Endothelial cell of umbilical vein (primary cell): ENCODE data around the gene EP400. TPM values are rescaled to one million over a fixed set of nuclear protein-coding genes. Genes with fewer than 3 reads are reported as not detected.

Source experiments
- BruUV-seq: library from RNA; stranded (reverse); fragments of 400-500 nt; replicated peaks from 2 replicates; lab custom pipeline; 2021; lab: Mats Ljungman, UMichigan
- CTCF ChIA-PET: fragments of 300-600, 350-600 bp; sonication (Branson Sonifier 250); formaldehyde crosslinking; loops from one replicate; lab custom pipeline; 2021; ENCODE audit warnings: antibody characterized with exemption, inconsistent platforms; lab: Charles Lee
- POLR2A ChIA-PET: fragments of 300-600, 350-600 bp; sonication (Branson Sonifier 250); formaldehyde crosslinking; loops from one replicate; lab custom pipeline; 2021; ENCODE audit warnings: antibody characterized with exemption, inconsistent platforms; lab: Charles Lee
- DNase-seq: peaks from one replicate; pipeline ENCODE4 v3.0.0-alpha.2; 2011; ENCODE audit warnings: low read depth, low spot score
- FAIRE-seq: peaks from 2 replicates; lab custom pipeline; 2011; peaks lifted over from hg19 to GRCh38; lab: Jason Lieb, UNC
- H2AFZ ChIP-seq: 2 replicates; pipeline ENCODE4 v1.6.0; 2012; ENCODE audit warnings: low read depth, low read length, control low read depth, inconsistent platforms
- H3K27ac ChIP-seq: 2 replicates; pipeline ENCODE4 v1.5.1; 2011; ENCODE audit warnings: low read depth, mild to moderate bottlenecking, control low read depth, low read length, moderate library complexity; ENCODE audit not compliant: insufficient read depth
- H3K27me3 ChIP-seq, 2 experiments: 2 replicates each; pipeline versions ENCODE4 v1.6.0 to v1.6.1; 2011; ENCODE audit warnings: low read length in 2 of 2, mixed read lengths in 1 of 2; ENCODE audit not compliant: control insufficient read depth in 2 of 2, insufficient read depth in 2 of 2
- H3K36me3 ChIP-seq, 2 experiments: 2 replicates in 1 of 2; 3 replicates in 1 of 2; pipeline ENCODE4 v1.5.1; 2011; ENCODE audit warnings: low read length in 2 of 2, mild to moderate bottlenecking in 1 of 2, moderate library complexity in 1 of 2; ENCODE audit not compliant: control insufficient read depth in 2 of 2, insufficient read depth in 2 of 2; ENCODE audit errors: extremely low read depth in 1 of 2
- H3K4me1 ChIP-seq: 3 replicates; pipeline ENCODE4 v1.5.1; 2011; ENCODE audit warnings: mild to moderate bottlenecking, low read length; ENCODE audit not compliant: control insufficient read depth, insufficient read depth; ENCODE audit errors: extremely low read depth
- H3K4me2 ChIP-seq: 2 replicates; pipeline ENCODE4 v1.6.1; 2011; ENCODE audit warnings: low read length, control low read depth, mixed read lengths; ENCODE audit not compliant: insufficient read depth
- H3K4me3 ChIP-seq, 3 experiments: fragments of 200-600 bp in 1 of 3; sonication (generic), shearing (Covaris generic) in 1 of 3; replicated peaks in 1 of 3; 2 replicates each; pipeline ENCODE4 v1.5.1; 2011 to 2016; ENCODE audit warnings: control low read depth in 3 of 3, low read length in 3 of 3, mild to moderate bottlenecking in 2 of 3, inconsistent platforms in 1 of 3, low read depth in 1 of 3, moderate library complexity in 1 of 3; ENCODE audit not compliant: insufficient read depth in 1 of 3
- H3K79me2 ChIP-seq: 2 replicates; pipeline ENCODE4 v1.6.0; 2012; ENCODE audit warnings: low read length, inconsistent platforms; ENCODE audit not compliant: control insufficient read depth, insufficient read depth
- H3K9ac ChIP-seq: replicated peaks from 2 replicates; pipeline ENCODE3; 2011; ENCODE audit warnings: low read length, control low read depth; ENCODE audit not compliant: insufficient read depth; ENCODE audit errors: extremely low read depth
- H3K9me1 ChIP-seq: replicated peaks from 3 replicates; pipeline ENCODE4 v1.6.0; 2011; ENCODE audit warnings: mild to moderate bottlenecking, low read length; ENCODE audit not compliant: control insufficient read depth, insufficient read depth; ENCODE audit errors: extremely low read depth
- H3K9me3 ChIP-seq: replicated peaks from 2 replicates; pipeline ENCODE4 v1.5.1; 2012; ENCODE audit warnings: low read length, inconsistent platforms; ENCODE audit not compliant: control insufficient read depth, insufficient read depth
- H4K20me1 ChIP-seq: replicated peaks from 2 replicates; pipeline ENCODE3; 2011; ENCODE audit warnings: mild to moderate bottlenecking, low read length; ENCODE audit not compliant: control insufficient read depth, insufficient read depth; ENCODE audit errors: extremely low read depth
- CTCF ChIP-seq, 2 donors: IDR thresholded peaks; 1 replicate in 1 of 2; 2 replicates in 1 of 2; pipeline ENCODE4 v1.5.1; 2011; ENCODE audit warnings: low read length in 2 of 2, mild to moderate bottlenecking in 2 of 2, moderate library complexity in 2 of 2, control low read depth in 1 of 2, inconsistent platforms in 1 of 2, low read depth in 1 of 2; ENCODE audit not compliant: insufficient read depth in 1 of 2; ENCODE audit errors: extremely low read depth in 1 of 2
- EZH2 ChIP-seq: IDR thresholded peaks from 2 replicates; pipeline ENCODE4 v1.6.1; 2012; ENCODE audit warnings: borderline replicate concordance, low read depth, mild to moderate bottlenecking, moderate library complexity, low read length, inconsistent platforms; ENCODE audit not compliant: severe bottlenecking
- FOS ChIP-seq: IDR thresholded peaks from 2 replicates; pipeline ENCODE4 v1.6.1; 2011; ENCODE audit warnings: mild to moderate bottlenecking, low read length, moderate library complexity, borderline replicate concordance; ENCODE audit not compliant: insufficient read depth
- GATA2 ChIP-seq: IDR thresholded peaks from 2 replicates; pipeline ENCODE4 v1.7.0; 2011; ENCODE audit warnings: low read depth, mild to moderate bottlenecking, moderate library complexity, mixed read lengths, low read length; ENCODE audit not compliant: insufficient read length, insufficient read depth
- JUN ChIP-seq: IDR thresholded peaks from 2 replicates; pipeline ENCODE4 v1.6.1; 2011; ENCODE audit warnings: borderline replicate concordance, low read depth; ENCODE audit not compliant: insufficient read length, insufficient read depth
- MAX ChIP-seq: IDR thresholded peaks from 2 replicates; pipeline ENCODE4 v1.6.1; 2011; ENCODE audit not compliant: insufficient read depth, insufficient read length
- MYC ChIP-seq: IDR thresholded peaks from one replicate; pipeline ENCODE4 v1.6.1; 2011; ENCODE audit warnings: mild to moderate bottlenecking, low read depth, low read length
- POLR2A ChIP-seq: IDR thresholded peaks from 2 replicates; pipeline ENCODE4 v1.6.1; 2012; ENCODE audit warnings: low read depth, mild to moderate bottlenecking, control low read depth, low read length
- POLR2AphosphoS5 ChIP-seq: IDR thresholded peaks from 2 replicates; pipeline ENCODE4 v1.6.1; 2012; ENCODE audit warnings: low read depth, mild to moderate bottlenecking, control low read depth, low read length, moderate library complexity; ENCODE audit not compliant: insufficient read depth
- dilution Hi-C: fragments of 300-500 bp; cut with MboI; formaldehyde crosslinking; loops from one replicate; pipeline ENCODE4 v1.15.0; 2019; ENCODE audit warnings: low sequenced_read_pairs; ENCODE audit not compliant: extremely low pct_ligation_motif_present
- intact Hi-C: fragments of 100-400 bp; cut with micrococcal nuclease; formaldehyde crosslinking; loops from one replicate; pipeline ENCODE4 v1.10.0; 2022
- polyA plus RNA-seq, 4 experiments: library from polyadenylated mRNA; depleted of rRNA in 3 of 4; stranded (reverse) in 3 of 4; unstranded in 1 of 4; fragments of >200 nt; gene quantifications; 2 replicates each; pipeline versions ENCODE4 v1.2.1 to v1.2.3, GENCODE V29; 2011 to 2012; ENCODE audit warnings: missing spikeins in 1 of 4
- total RNA-seq: library from RNA; stranded (reverse); gene quantifications from 2 replicates; pipeline ENCODE4 v1.2.3, GENCODE V29; 2021

Gene EP400
- total and polyA plus RNA-seq, 2 donors (not counting 3 experiments of a cell fraction or from before 2014, with no cell fraction given): 9.0 to 57.7 TPM

- no TSS peak for BruUV-seq
- Histone ChIP-seq H4K20me1 (no peaks in the 10 kb centered on the region), H3K36me3 (peaks cover 0 to 5% of the 10 kb centered on the region in 2 experiments)
Measured at GRCh38 chr12:131902332-131903241, 47.2 kb upstream of the EP400 start.

More at GRCh38 chr12:131902332-131903241, 47.2 kb upstream of the EP400 start:
- no peak overlapping the region for H3K9ac ChIP-seq
- dilution Hi-C loops: no loop called here
- POLR2A ChIA-PET: no interaction called here
- H3K4me1 ChIP-seq: no peaks in the 10 kb centered on the region
- intact Hi-C loops: no loop called here
- no peak overlapping the region for H3K4me3 ChIP-seq
- no peak overlapping the region for H3K27ac ChIP-seq
- TF ChIP-seq GATA2: no peak
- TF ChIP-seq FOS: no peak
- TF ChIP-seq JUN: no peak
- no peak for TF ChIP-seq POLR2A
- no peak for TF ChIP-seq MYC
- no peak for TF ChIP-seq MAX
- TF ChIP-seq EZH2: no peak
- TF ChIP-seq CTCF (IDR thresholded peaks at IDR 0.05; ENCODE audit: extremely low read depth in 1 of 2, insufficient read depth in 1 of 2, low read depth in 1 of 2, low read length in 2 of 2): no peak
- TF ChIP-seq POLR2AphosphoS5: no peak
- FAIRE-seq (no peak), DNase-seq (no peak)
- H3K9me3 ChIP-seq: no peaks in the 10 kb centered on the region
- H3K79me2 ChIP-seq: no peaks in the 10 kb centered on the region
- H3K27me3 ChIP-seq: no peaks in the 10 kb centered on the region
- CTCF ChIA-PET: no interaction called here
- no peak overlapping the region for H3K4me2 ChIP-seq
- no peaks in the 10 kb centered on the region for H3K9me1 ChIP-seq
- H2AFZ ChIP-seq: no peak overlapping the region
